ENCODE data around the gene ANKRD40. TPM values are rescaled to one million over a fixed set of nuclear protein-coding genes. Genes with fewer than 3 reads are reported as not detected.
"Not testable (repeated sequence)": the region's sequence is repeated elsewhere in the genome, so short reads cannot be mapped to it uniquely, and the experiment has no call there.

Gene ANKRD40, protein sequence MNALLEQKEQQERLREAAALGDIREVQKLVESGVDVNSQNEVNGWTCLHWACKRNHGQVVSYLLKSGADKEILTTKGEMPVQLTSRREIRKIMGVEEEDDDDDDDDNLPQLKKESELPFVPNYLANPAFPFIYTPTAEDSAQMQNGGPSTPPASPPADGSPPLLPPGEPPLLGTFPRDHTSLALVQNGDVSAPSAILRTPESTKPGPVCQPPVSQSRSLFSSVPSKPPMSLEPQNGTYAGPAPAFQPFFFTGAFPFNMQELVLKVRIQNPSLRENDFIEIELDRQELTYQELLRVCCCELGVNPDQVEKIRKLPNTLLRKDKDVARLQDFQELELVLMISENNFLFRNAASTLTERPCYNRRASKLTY
- total RNA-seq (2014; rRNA removed; shearing (Covaris generic); ENCODE audit: low replicate concordance) = 29.7 and 44.3 TPM in 2 replicates

DNA sequence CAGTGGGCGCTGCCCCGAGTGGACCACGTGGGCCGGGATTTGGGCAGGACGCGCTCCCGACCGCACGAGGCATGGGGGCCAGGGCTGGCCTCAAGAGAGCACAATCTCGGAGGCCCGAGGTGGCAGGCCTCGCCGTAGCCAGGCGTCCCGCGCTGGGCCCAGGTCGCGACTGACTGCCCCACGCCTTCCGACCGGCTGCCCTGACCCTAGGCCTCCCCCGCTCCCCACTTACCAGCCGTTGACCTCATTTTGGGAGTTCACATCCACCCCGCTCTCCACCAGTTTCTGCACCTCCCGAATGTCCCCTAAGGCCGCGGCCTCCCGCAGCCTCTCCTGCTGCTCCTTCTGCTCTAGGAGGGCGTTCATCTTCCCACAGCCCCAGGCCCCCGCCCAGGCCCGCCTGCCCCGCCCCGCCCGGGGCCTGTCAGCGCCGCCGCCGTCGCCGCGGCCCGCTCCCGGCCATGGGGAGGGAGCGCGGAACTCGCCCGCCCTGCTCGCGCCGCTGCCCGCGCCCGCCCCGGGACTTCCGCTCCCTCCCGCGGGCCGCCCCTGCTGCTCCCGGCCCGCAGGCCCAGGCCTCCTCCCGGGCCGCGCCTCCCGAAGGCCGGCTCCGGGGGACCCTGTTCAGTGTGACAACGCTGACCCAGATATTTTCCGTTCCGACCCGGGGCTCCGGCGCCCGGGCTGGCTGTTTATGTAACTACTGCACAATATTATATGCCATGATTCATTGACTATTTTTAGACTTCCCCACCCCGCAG lies at the start of gene ANKRD40:
Gene ANKRD40, minus strand, starts transcription at position 626 of the 761 bp plus-strand sequence. Its CDS starts 260 bp downstream, at position 366.
- DNase-seq (ENCODE audit: low read depth) = peak; percentile 91
- in situ Hi-C loops (cut with HindIII; ENCODE audit: low pct_unique_long_range_greater_than_20kb, low sequenced_read_pairs) = no loop called here

DNA sequence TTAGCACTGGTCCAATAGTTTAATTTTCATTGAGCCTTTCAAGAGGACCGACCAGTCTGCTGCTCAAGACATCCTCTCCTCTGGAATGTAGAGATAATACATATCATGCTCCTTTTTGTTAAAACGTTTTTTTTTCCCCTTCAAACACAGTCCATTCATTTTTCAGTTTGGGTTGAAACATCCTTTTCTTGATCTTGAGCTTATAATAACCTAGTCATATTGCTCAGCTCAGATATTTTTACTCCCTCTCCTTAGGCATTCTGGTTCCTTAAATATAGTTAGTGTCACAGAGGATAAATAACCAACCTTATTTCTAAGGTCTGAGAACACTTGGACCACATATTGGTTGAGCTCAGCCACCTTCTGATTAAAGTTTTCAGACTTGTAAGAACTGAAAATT lies 46.8 kb upstream of the ANKRD40 start:
- DNase-seq (ENCODE audit: low read depth) = no peak
- in situ Hi-C loops (cut with HindIII; ENCODE audit: low pct_unique_long_range_greater_than_20kb, low sequenced_read_pairs) = no loop called here

DNA sequence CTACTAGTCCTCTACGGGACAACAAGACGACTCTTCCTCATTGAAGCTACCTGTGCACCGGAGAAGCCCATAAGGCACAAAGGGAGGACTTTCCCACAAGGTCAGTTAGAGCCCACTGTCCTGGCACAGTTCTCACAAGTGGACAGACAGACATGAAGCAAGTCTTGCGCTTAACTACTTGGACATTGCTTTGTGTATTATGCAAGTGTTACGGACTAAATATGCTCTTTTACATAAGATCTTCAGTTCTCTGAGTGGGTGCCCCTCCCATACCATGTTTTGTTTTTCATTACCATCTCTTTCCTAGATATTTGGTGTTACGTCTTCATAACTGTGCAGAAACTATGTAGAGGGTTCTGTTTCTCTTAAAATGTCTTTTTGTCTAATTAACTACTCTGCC lies 41.5 kb upstream of the ANKRD40 start:
- in situ Hi-C loops (cut with HindIII; ENCODE audit: low pct_unique_long_range_greater_than_20kb, low sequenced_read_pairs) = no loop called here

DNA sequence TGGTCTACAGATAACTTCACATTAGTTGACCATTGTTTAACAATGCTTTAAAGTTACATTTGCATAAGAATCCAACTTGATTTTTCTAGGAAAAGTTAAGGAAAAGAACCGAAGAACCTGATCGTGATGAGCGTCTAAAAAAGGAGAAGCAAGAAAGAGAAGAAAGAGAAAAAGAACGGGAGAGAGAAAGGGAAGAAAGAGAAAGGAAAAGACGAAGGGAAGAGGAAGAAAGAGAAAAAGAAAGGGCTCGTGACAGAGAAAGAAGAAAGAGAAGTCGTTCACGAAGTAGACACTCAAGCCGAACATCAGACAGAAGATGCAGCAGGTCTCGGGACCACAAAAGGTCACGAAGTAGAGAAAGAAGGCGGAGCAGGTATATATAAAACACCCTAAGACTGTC lies 37.9 kb upstream of the ANKRD40 start:
- DNase-seq (ENCODE audit: low read depth) = no peak
- in situ Hi-C loops (cut with HindIII; ENCODE audit: low pct_unique_long_range_greater_than_20kb, low sequenced_read_pairs) = no loop called here

More for the DNA sequence above, 41.5 kb upstream of the ANKRD40 start:
- DNase-seq (ENCODE audit: low read depth) = no peak

DNA sequence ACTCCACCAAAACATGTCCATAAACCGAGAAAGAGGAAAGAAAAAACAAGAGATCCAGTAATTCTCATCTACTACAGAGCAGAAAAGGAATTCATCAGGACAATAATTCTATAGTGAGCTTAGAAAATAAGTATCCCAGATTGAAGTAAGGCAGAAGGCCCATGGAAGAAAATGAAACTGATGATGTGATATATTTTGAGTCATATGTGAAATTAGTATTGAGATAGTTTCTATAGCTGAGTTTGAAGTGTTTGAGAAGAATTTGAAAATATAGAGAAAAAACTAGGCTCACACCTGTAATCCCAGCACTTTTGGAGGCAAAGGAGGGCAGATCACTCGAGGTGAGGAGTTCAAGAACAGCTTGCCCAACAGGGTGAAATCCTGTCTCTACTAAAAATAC lies 31.4 kb upstream of the ANKRD40 start:
- in situ Hi-C loops (cut with HindIII; ENCODE audit: low pct_unique_long_range_greater_than_20kb, low sequenced_read_pairs) = no loop called here
- no peak for DNase-seq (ENCODE audit: low read depth)

DNA sequence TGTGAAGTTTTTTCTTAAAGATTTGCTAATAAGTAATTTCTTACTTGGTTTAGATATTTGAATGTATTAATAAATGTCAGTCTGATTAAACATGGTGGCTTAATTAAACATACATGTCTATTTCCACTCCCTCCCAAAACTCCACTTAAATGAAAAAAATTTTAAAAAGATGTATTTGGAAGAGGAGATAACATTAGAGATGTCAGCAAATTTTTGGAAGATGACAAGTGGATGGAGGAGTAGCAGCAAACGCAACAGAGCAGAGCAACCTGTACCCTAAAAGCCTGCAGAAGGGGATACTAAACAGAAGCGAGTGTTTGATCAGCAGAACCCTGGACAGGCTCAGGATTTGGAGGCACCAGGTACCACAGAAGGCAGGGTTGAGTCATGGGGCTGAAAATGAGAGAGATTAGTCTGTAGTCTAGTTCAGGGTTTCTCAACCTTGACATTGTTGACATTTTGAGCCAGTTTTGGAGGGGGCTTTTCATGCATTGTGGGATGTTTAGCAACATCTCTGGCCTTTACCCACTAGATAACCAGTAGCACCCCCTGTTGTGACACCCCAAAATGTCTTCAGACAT lies 29.5 kb upstream of the ANKRD40 start:
- DNase-seq (ENCODE audit: low read depth) = no peak
- in situ Hi-C loops (cut with HindIII; ENCODE audit: low pct_unique_long_range_greater_than_20kb, low sequenced_read_pairs) = no loop called here

DNA sequence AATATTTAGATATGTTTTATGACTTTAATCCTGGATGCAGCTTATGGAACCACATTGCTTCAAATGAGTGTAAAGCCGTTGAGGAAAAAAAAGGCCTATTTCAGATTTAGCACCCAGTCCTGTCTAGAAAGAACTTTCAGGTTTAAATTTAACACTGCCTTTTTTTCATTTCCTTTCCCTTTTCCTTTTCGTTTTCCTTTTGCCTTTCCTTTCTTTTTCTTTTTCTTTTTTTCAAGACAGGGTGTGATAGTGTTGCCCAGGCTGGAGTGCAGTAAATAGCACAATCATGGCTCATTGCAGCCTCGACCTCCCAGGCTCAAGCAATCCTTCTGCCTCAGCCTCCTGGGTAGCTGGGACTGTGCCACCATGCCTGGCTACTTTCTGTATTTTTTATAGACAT lies 27.6 kb upstream of the ANKRD40 start:
- DNase-seq (ENCODE audit: low read depth) = no peak
- in situ Hi-C loops (cut with HindIII; ENCODE audit: low pct_unique_long_range_greater_than_20kb, low sequenced_read_pairs) = no loop called here

DNA sequence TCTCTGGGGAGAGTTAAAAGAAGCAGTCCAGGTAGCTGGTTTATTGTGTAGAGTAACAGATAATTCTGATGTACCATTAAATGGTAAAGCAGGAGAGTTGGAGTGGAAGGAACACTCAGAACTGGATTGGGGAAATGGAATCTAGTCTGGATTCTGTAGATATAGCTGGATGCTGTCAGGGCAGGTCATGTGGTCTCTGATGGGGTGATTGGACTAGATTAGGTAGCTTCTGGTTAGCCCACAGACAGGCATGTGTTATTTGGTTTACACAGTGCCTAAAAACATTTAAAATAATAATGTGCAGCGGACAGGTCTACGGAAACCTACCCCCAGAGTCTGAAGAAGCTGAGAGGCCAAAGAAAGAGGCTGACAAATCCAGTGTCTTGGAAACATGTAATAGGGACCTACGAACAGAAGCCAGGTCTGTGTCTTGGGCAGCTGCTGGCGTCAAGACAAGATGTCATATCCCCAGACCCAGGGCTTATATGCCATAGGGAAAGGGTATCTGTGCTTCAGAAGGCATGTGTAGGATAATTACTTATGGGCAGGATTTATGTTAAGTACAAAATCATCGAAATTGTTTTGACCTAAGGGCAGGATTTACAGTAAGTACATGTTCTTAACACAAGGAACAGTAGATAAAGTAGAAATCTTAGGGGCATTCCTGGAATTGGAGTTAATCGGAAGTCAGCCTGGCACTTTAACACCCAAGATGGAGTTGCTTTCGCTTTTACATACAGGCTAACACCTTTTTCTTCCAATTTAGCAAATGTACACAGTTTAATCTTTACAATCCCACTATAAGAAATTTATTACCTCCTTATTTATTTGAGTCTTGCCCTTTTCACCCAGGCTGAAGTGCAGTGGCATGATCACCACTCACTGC lies 24.1 kb upstream of the ANKRD40 start:
- in situ Hi-C loops (cut with HindIII; ENCODE audit: low pct_unique_long_range_greater_than_20kb, low sequenced_read_pairs) = no loop called here
- no peak for DNase-seq (ENCODE audit: low read depth)

DNA sequence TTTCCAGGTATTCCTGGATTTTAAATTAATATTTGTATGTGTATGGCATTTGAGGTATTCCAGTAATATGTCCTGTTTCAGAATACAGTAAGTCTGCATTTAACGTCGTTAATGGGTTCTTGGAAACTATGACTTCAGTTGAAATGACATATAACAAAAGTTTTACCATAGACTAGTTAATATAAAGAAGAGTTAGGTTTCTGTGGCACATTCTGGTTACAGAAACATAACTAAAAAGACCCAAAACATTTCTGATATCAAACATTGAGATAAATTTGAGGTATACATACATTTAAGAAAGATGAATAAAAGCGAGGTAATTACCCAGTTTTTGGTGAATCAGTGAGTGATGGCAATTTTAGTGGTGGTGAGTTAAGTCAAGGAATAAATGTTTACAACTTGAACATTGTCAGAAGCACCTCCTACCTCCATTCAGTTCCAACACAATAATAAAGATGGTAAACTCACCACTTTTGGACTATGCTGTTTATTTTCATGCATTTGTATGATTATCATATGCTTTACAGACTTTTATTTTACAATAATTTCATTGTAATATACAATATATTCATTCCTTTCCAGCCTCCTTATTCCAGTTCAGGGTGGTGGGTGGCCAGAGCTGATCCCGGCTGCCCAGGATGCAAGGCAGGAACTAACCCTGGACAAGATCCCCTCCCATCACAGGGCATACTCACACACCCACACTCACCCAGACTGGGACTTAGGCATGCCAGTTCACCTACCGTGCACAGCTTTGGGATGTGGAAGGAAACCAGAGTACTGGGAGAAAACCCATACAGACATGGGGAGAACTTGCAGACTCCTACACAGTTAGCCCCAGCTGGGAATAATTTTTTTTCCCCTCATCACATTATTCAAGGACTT lies 21.4 kb upstream of the ANKRD40 start:
- no peak for DNase-seq (ENCODE audit: low read depth)
- in situ Hi-C loops (cut with HindIII; ENCODE audit: low pct_unique_long_range_greater_than_20kb, low sequenced_read_pairs) = no loop called here

DNA sequence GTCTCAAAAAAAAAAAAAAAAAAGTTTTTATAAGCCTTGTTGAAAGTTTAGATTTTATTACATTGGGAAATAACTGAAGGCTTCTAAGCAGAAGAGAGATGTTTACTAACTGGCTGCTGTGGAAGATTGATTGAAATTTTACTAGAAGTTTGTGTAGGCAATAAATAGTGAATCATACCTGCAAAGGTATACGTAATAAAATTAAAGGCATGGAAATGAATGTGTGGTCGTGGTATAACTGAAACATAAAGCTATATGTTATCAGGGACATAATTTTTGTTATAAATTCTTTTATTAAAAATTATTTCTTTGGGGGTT lies 20.4 kb upstream of the ANKRD40 start:
- in situ Hi-C loops (cut with HindIII; ENCODE audit: low pct_unique_long_range_greater_than_20kb, low sequenced_read_pairs) = no loop called here
- DNase-seq (ENCODE audit: low read depth) = no peak

DNA sequence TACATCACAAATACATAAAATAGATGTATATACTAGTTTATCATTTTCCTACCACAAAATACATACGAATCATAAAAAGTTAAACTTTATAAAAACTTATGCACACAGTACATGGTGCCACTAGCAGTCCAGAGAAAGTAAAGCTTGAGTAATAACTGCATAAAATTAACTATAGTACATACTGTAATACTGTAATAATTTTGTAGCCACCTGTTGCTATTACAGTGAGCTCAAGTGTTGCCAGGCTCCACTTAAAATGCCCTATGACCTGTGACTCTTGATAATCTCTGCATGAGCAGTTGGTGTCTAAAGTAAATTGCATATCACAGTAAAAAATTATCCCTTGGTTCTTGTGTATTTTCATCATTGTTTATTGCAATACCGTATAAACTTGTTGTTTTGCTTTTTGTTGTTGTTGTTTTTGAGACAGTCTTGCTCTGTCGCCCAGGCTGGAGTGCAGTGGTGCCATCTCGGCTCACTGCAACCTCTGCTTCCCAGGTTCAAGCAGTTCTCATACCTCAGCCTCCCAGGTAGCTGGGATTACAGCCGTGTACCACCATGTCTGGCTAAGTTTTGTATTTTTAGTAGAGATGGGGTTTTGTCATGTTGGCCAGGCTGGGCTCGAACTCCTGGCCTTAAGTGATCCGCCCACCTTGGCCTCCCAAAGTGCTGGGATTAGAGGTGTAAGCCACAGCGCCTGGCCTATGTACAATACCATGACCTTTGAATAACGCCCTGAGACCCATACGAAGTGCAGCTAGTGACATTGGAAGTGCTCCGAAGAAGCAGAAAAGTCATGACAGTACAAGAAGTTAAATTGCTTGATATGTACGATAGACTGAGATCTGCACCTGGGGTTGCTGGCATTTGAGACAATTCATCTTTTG lies 18.3 kb upstream of the ANKRD40 start:
- no peak for DNase-seq (ENCODE audit: low read depth)
- in situ Hi-C loops (cut with HindIII; ENCODE audit: low pct_unique_long_range_greater_than_20kb, low sequenced_read_pairs) = no loop called here

DNA sequence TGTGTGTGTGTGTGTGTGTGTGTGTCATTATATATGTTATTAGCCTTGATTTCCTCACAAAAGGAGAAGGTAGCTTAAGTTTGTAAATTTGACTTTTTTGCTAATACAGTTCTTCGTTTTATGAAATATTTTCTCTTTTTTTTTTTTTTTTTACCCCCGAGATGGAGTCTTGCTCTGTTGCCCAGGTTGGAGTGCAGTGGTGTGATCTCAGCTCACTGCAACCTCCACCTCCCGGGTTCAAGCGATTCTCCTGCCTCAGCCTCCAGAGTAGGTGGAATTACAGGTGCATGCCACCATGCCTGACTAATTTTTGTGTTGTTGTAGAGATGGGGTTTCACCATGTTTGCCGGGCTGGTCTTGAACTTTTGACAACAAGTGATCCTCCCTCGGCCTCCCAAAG lies 16.9 kb upstream of the ANKRD40 start:
- in situ Hi-C loops (cut with HindIII; ENCODE audit: low pct_unique_long_range_greater_than_20kb, low sequenced_read_pairs) = not testable (repeated sequence)

DNA sequence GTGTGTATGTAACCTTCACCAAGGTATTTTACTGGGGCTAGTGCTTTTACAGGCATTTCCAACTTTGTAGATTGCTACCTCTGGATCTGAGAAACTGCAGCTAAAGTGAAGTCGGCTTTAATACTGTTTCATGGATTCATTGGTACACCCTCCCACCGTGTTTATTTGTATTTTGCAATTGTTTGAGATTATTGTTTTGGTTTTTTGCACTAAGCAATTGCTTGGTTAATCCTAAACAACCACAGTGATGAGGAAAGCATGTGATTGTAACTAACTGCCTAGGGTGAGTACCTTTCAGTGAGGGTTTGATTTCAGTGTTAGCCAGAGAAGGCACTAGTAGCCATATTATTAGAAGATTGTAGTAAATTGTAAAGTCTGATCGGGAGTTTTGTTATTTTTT lies 15.0 kb upstream of the ANKRD40 start:
- in situ Hi-C loops (cut with HindIII; ENCODE audit: low pct_unique_long_range_greater_than_20kb, low sequenced_read_pairs) = no loop called here
- DNase-seq (ENCODE audit: low read depth) = no peak

More for the DNA sequence above, 16.9 kb upstream of the ANKRD40 start:
- not testable (repeated sequence) for DNase-seq (ENCODE audit: low read depth)

DNA sequence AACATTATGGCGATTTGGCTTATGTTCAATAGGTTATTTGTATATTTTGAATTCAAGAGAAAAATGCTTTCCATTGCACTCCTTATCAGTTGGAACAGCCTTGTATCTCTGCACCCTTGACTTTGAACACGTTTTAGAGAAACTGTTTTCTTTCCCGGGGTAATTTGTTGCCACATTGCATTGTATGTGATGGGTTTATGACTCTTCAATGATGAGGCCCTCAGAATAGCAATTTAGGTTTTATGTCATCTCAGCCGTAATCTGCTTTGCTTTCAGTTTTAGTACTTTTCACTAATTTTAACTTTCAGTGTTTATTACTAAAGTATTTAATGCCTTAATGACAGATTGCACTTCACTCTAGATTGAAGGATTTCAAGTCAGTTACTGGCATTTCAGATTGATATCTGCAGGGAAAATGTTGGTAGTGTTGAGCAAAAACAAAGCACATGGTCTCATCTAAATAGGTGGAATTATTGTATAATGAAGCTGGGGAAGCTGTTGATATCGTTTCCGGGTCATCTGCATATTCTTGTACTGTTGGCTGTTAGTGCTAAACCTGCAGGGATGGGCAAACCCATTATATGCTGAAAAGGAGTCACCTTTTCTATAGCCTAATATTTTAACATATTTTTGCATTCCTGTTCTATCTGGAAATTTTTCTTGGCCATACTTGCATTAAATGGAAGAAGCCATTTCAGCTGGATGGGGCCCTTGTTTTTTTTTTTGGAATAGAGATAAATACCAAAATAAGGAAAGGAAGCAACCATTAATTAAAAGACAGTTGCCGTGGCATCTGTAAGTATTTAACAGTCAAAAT lies 13.7 kb upstream of the ANKRD40 start:
- DNase-seq (ENCODE audit: low read depth) = no peak
- in situ Hi-C loops (cut with HindIII; ENCODE audit: low pct_unique_long_range_greater_than_20kb, low sequenced_read_pairs) = no loop called here

DNA sequence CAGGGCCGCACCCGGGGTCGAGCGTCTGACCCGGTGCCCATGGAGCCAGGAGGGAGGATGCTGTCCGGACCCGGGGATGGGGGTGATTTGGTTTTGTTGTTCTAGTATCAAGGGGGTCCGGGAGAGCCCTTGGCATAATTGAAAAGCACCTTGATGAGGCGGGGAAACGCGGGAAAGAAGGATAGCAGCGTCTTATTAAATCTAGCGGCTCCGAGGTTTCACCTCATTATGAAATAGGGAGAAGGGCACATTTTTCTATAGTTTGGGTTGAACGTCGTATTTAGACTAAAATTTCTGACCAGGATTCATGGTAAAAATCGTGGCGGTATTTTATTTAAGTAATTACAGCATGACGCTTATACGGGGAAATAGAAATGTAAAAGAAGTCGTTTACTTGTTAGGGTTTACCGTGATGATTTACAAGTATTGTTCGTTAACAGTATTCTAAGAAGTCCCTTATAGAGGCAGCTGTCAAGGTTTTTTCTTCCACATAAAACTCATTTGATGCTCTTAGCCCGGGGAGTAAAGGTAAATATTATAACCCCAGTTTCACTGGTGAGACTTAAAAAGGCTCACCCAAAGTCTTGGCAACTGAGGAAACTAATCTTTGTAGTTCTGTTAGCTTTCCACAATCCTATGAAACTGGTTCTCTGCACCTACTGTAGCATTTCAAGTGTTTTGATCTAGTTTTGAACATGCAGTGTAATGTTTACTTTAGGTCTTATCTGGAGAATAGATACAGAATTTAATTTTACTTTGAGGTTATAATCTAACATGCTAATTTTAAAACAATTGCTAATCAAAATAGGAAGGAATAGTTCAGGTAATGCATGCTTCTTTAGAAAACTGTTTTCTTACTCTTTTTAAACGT lies 12.4 kb upstream of the ANKRD40 start:
- in situ Hi-C loops (cut with HindIII; ENCODE audit: low pct_unique_long_range_greater_than_20kb, low sequenced_read_pairs) = no loop called here
- no peak for DNase-seq (ENCODE audit: low read depth)

All from Caki2 (cell line).